Parathyroid adenoma (tissue), 2 donors: ENCODE results near the gene MPIG6B.
A peak's percentile ranks its signal among the peaks of the same experiment; 100 is the strongest.

Experiments used
- H2AFZ ChIP-seq: fragments of 300-600 bp; sonication (generic); one replicate; pipeline ENCODE4 v1.7.0; 2017; ENCODE audit warnings: antibody characterized with exemption, mild to moderate bottlenecking
- H3K27ac ChIP-seq: fragments of 300-600 bp; sonication (generic); one replicate; pipeline ENCODE4 v1.7.0; 2017
- H3K27me3 ChIP-seq: fragments of 300-600 bp; sonication (generic); one replicate; pipeline ENCODE4 v1.7.0; 2017; ENCODE audit warnings: low read length; ENCODE audit not compliant: control insufficient read depth, insufficient read depth
- H3K36me3 ChIP-seq: fragments of 300-600 bp; sonication (generic); one replicate; pipeline ENCODE4 v1.7.0; 2017; ENCODE audit warnings: low read length; ENCODE audit not compliant: control insufficient read depth, insufficient read depth
- H3K4me1 ChIP-seq: fragments of 300-600 bp; sonication (generic); one replicate; pipeline ENCODE4 v1.7.0; 2017; ENCODE audit warnings: control low read depth
- H3K4me2 ChIP-seq: fragments of 300-600 bp; sonication (generic); one replicate; pipeline ENCODE4 v1.7.0; 2017; ENCODE audit warnings: low read length
- H3K4me3 ChIP-seq: fragments of 300-600 bp; sonication (generic); one replicate; pipeline ENCODE4 v1.7.0; 2017; ENCODE audit warnings: low read depth, low read length
- H3K79me2 ChIP-seq: fragments of 300-600 bp; sonication (generic); one replicate; pipeline ENCODE4 v1.7.0; 2017; ENCODE audit warnings: control low read depth
- H3K9ac ChIP-seq: fragments of 300-600 bp; sonication (generic); one replicate; pipeline ENCODE4 v1.7.0; 2017; ENCODE audit warnings: mild to moderate bottlenecking
- H3K9me3 ChIP-seq: fragments of 300-600 bp; sonication (generic); one replicate; pipeline ENCODE4 v1.7.0; 2017; ENCODE audit warnings: low read length; ENCODE audit not compliant: control insufficient read depth
- TF ChIP-seq, protein P1 (sequence below): fragments of 300-600 bp; sonication (generic); IDR thresholded peaks from one replicate; pipeline ENCODE4 v1.7.0; 2017; ENCODE audit warnings: antibody characterized with exemption, mild to moderate bottlenecking
- donor health status: primary hyperparathyroidism.

The MPIG6B gene

DNA sequence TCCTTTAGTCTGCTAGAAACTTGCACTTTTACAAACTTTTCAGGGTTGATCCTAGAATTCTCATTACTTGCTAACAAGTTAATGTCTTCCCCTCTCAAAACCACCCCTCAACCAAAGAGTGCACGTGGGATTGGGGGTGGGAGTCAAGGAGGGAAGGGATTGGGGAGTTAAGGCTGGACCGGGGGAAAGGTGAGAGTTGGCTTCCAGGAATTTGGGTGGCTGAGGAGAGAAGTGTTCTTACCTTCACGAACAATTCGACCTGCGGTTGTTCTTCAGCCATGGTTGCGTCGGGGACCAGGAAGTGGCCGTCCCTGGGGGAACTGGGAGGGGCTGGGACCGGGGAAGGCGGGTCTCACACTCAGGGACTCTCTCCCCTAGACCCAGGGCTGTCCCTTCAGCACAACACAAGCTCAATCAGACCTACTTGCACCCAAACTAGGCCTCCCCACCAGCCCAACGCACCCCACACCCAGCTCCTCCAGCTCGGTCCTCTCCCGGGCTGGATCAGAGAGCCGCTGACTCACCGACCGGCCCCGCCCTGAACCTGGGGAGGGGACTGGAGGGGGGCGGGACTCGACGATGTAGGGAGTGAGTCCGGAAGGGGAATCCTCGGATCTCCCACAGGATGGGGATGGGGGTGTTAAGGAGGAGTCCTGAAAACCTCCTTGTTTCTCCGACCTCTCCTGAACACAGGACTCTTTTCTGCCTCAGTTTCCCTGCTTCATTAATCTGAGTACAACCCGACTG is 13.0 kb downstream of the MPIG6B start, which contains the start of gene CLIC1:
TSS of gene CLIC1 (minus strand) at position 510 of the 747 bp plus-strand sequence. CDS start at position 280, 230 bp downstream.
- Histone ChIP-seq H3K36me3 (no peaks in the 10 kb centered on the region), H2AFZ (peak within 1 kb of the TSS; percentile 92), H3K9ac (peak within 1 kb of the TSS; percentile 74), H3K27ac (peak within 1 kb of the TSS; percentile 84), H3K79me2 (no peaks in the 10 kb centered on the region), H3K4me1 (peaks cover 9% of the 10 kb centered on the region), H3K4me2 (peak within 1 kb of the TSS; percentile 95), H3K9me3 (no peaks in the 10 kb centered on the region), H3K4me3 (peak within 1 kb of the TSS; percentile 99), H3K27me3 (no peaks in the 10 kb centered on the region)
- TF ChIP-seq, protein P1, sequence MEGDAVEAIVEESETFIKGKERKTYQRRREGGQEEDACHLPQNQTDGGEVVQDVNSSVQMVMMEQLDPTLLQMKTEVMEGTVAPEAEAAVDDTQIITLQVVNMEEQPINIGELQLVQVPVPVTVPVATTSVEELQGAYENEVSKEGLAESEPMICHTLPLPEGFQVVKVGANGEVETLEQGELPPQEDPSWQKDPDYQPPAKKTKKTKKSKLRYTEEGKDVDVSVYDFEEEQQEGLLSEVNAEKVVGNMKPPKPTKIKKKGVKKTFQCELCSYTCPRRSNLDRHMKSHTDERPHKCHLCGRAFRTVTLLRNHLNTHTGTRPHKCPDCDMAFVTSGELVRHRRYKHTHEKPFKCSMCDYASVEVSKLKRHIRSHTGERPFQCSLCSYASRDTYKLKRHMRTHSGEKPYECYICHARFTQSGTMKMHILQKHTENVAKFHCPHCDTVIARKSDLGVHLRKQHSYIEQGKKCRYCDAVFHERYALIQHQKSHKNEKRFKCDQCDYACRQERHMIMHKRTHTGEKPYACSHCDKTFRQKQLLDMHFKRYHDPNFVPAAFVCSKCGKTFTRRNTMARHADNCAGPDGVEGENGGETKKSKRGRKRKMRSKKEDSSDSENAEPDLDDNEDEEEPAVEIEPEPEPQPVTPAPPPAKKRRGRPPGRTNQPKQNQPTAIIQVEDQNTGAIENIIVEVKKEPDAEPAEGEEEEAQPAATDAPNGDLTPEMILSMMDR: no peak

DNA sequence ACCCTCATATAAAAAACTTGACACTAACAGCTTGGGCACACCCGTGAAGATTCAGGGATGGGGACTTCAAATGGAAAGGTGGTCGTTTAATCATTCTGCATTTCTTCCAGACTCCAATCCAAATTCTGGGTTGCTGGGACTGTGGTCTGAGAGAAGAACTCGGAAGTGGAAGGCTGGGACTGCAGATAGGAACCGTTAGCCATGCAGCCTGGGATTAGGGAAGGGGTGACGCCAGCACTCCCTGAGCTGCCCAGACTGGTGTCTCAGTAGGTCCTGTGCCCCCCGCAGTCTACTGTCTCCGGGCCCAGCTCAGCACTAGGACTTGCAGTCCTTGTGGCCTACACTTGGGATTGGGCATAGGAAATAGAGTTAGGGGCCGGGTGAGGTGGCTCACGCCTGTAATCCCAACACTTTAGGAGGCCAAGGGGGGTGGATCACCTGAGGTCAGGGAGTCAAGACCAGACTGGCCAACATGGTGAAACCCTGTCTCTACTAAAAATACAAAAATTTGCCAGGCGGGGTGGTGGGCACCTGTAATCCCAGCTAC is 13.7 kb downstream of the MPIG6B start:
- Histone ChIP-seq H3K9me3 (no peaks in the 10 kb centered on the region), H3K4me1 (peaks cover 9% of the 10 kb centered on the region), H3K4me2 (peak overlapping the region; percentile 95), H3K27ac (peak overlapping the region; percentile 84), H2AFZ (peak overlapping the region; percentile 92), H3K27me3 (no peaks in the 10 kb centered on the region), H3K36me3 (no peaks in the 10 kb centered on the region), H3K79me2 (no peaks in the 10 kb centered on the region), H3K9ac (no peak overlapping the region), H3K4me3 (peak overlapping the region; percentile 99)
- TF ChIP-seq, protein P1: no peak

DNA sequence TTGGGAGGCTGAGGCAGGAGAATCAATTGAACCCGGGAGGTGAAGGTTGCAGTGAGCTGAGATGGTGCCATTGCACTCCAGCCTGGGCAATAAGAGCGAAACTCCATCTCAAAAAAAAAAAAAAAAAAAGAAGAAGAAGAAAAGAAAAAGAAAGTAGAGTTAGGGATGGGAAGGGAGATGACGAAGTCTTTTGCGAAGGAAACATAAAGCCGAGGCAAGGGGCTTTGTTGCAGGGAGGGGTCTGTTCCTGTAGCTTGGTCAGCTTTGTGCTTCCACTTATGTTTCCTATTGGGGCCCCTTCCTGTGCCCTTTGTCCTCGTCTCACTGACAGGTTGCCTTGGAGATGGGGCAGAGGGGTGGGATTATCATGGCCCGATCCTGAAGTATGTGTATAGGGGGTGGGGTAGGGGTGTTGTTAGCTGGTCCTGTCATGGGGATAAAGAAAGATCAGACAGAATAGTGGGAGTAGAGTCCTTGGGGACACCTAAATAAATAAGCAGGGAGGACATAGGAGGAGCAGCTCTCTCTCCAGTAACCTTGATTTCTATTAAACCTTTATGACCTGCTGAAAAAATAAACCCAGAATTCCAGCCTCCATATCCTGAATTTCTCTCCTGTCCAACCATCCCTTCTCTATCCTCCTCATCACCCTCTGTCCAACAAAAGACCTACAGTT is 14.3 kb downstream of the MPIG6B start:
- Histone ChIP-seq H3K4me2 (peak overlapping the region; percentile 8), H3K9me3 (no peaks in the 10 kb centered on the region), H3K36me3 (no peaks in the 10 kb centered on the region), H3K4me1 (peaks cover 9% of the 10 kb centered on the region), H3K4me3 (no peak overlapping the region), H3K27me3 (no peaks in the 10 kb centered on the region), H2AFZ (peak overlapping the region; percentile 92), H3K27ac (peak overlapping the region; percentile 84), H3K79me2 (no peaks in the 10 kb centered on the region), H3K9ac (no peak overlapping the region)
- TF ChIP-seq, protein P1: no peak

DNA sequence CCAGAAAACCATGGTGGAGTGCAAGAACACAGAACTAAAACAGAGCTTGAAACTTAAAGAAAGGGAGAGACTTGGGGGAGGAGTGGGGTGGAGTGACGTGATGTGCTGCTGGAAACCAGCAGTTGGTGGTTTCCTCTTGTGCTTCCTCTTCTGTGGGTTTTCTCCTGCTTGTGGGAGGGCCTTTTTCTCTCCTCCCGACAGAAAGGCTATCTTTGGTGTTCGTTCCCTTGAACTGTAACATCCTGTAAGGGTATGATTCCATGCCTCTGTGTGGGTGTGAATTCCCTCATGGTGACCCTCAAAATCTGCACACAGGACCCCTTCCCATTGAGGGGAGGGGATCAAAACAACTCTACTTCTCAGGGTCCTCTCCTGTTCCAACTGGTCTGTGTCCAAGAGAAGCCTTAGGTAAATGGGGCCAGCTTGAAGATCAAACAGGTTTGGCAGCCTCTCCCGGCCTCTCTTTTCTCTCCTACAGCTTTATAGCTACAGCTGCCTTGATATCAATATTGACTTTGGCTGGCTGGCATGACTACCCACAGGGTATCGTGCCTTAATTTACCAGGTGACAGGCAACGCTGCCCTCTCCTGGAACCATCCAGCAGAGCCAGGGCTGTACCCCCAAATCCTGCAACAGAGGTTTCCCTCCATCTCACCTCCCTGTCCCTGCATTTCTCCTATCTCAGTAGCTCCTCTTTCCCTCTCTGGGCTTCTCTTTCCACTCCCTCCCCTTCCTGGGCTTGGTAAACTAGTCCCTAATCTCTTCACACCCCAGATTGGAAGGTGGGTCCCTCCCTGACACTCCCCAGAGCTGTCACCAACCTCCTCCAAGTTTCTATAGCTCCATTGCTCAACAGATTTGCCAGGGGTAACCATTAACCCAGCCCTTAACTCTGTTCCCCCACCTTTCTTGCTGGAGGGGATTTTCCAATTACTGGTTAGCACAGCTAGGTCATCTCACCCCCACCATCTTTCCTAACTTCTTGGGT is 15.1 kb downstream of the MPIG6B start:
- Histone ChIP-seq H3K9me3 (no peaks in the 10 kb centered on the region), H3K27me3 (no peaks in the 10 kb centered on the region), H3K36me3 (no peaks in the 10 kb centered on the region), H3K4me2 (peak overlapping the region; percentile 8), H3K4me3 (no peak overlapping the region), H3K79me2 (no peaks in the 10 kb centered on the region), H2AFZ (peak overlapping the region; percentile 38), H3K9ac (no peak overlapping the region), H3K27ac (peak overlapping the region; percentile 54), H3K4me1 (peaks cover 9% of the 10 kb centered on the region)
- TF ChIP-seq, protein P1: no peak
